K562 (cell line): ENCODE measurements around the gene HNRNPM. TPM values are rescaled to one million over a fixed set of nuclear protein-coding genes. Genes with fewer than 3 reads are reported as not detected.

Source experiments
- SMC3 ChIP-seq: conservative IDR thresholded peaks from 2 replicates; pipeline ENCODE4 v1.6.1; 2011; ENCODE audit warnings: low read depth, low read length, improper control_type of control experiment; ENCODE audit not compliant: insufficient read depth
- polyA plus RNA-seq, 8 experiments: library from polyadenylated mRNA; depleted of rRNA in 4 of 8; stranded (reverse) in 5 of 8; unstranded in 3 of 8; fragments of >200 nt; fragmentation: Nextera tagmentation in 2 of 8; fragmentation: Illumina TruSeq in 1 of 8; extraction: Ambion mirVana in 2 of 8; extraction: Trizol in 1 of 8; gene quantifications; 2 replicates each; pipeline versions ENCODE4 v1.2.1 to v1.2.3, GENCODE V29; 2011 to 2014; ENCODE audit warnings: inconsistent platforms in 1 of 8, missing spikeins in 1 of 8
- total RNA-seq, 7 experiments: library from RNA; depleted of rRNA in 6 of 7; stranded (reverse); fragments of >200 nt in 6 of 7; fragmentation: Illumina TruSeq in 2 of 7; extraction: Trizol in 2 of 7; gene quantifications; 2 replicates each; pipeline versions ENCODE4 v1.2.1 to v1.2.3, GENCODE V29; 2011 to 2021; ENCODE audit warnings: low replicate concordance in 1 of 7
- TF ChIP-seq, protein P1 (sequence below), 2 experiments: fragments of 450-650 bp; formaldehyde crosslinking in 1 of 2; IDR thresholded peaks; 2 replicates each; pipeline versions ENCODE4 v1.4.0 to v1.6.1; 2014 to 2020; ENCODE audit warnings: mild to moderate bottlenecking in 2 of 2, borderline replicate concordance in 1 of 2, low read depth in 1 of 2

The HNRNPM gene
- total and polyA plus RNA-seq, 9 of the 15 experiments (the other 6 are each of a cell fraction or from before 2014, with no cell fraction given), result 11.1 to 340 (median 195) TPM

DNA sequence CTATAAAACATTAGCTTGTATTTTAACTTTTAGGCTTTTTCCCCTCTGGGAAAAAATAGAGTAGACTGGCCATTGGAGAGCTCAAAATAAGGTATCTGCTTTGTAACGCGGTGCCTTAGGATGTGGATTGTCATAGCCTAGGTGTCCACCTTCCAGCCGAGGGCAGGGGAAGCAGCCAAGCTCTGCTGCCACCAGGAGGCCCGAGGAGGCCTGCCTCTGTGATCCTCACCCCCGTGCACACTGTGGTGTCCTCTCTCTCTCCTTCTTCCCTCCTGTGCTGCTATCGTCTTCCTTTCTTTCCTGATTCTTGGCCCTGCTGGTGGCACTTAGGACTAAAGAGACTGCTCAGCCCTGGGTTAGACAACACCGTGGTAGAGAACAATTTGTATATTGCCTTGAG lies 11.3 kb downstream of the HNRNPM start (continued):
- TF ChIP-seq, protein P1, sequence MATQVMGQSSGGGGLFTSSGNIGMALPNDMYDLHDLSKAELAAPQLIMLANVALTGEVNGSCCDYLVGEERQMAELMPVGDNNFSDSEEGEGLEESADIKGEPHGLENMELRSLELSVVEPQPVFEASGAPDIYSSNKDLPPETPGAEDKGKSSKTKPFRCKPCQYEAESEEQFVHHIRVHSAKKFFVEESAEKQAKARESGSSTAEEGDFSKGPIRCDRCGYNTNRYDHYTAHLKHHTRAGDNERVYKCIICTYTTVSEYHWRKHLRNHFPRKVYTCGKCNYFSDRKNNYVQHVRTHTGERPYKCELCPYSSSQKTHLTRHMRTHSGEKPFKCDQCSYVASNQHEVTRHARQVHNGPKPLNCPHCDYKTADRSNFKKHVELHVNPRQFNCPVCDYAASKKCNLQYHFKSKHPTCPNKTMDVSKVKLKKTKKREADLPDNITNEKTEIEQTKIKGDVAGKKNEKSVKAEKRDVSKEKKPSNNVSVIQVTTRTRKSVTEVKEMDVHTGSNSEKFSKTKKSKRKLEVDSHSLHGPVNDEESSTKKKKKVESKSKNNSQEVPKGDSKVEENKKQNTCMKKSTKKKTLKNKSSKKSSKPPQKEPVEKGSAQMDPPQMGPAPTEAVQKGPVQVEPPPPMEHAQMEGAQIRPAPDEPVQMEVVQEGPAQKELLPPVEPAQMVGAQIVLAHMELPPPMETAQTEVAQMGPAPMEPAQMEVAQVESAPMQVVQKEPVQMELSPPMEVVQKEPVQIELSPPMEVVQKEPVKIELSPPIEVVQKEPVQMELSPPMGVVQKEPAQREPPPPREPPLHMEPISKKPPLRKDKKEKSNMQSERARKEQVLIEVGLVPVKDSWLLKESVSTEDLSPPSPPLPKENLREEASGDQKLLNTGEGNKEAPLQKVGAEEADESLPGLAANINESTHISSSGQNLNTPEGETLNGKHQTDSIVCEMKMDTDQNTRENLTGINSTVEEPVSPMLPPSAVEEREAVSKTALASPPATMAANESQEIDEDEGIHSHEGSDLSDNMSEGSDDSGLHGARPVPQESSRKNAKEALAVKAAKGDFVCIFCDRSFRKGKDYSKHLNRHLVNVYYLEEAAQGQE (IDR thresholded peaks at IDR 0.05; ENCODE audit: borderline replicate concordance), result peak; percentile 15; the same call in 1 of the 2 replicates
- TF ChIP-seq, protein P1 (CRISPR knock-in tag; IDR thresholded peaks at IDR 0.05; ENCODE audit: low read depth), result no peak
- TF ChIP-seq SMC3, result 0 out of 2 replicates have a peak, but pooled peaks have one; percentile 17
